ENCODE measurements around the gene GGCT. TPM values are rescaled to one million over a fixed set of nuclear protein-coding genes. Genes with fewer than 3 reads are reported as not detected.

Gene GGCT
- total and polyA plus RNA-seq, 2 of the 8 experiments (the other 6 are each of a cell fraction or from before 2014, with no cell fraction given) = 50.0 to 129 TPM

- TF ChIP-seq TCF12 (IDR thresholded peaks at IDR 0.05; ENCODE audit: low read depth, low read length) (no peak), TEAD4 (IDR thresholded peaks at IDR 0.05; ENCODE audit: low read depth, low read length) (no peak), GTF2F1 (IDR thresholded peaks at IDR 0.05; ENCODE audit: borderline replicate concordance, low read depth, low read length) (no peak)
These were observed 11.1 kb upstream of the GGCT start (continued) for GRCh38 chr7:30515761-30516160.

Data from H1 (cell line).